ACC112 (cell line): ENCODE data around the gene IL1A.
"Not testable (repeated sequence)": the region's sequence is repeated elsewhere in the genome, so short reads cannot be mapped to it uniquely, and the experiment has no call there.

ENCODE experiments used
- H2AFZ ChIP-seq: fragments of 200-600 bp; sonication (generic); one replicate; pipeline ENCODE4 v1.6.0; 2017; ENCODE audit warnings: antibody characterized with exemption, low read length; ENCODE audit not compliant: unreplicated experiment
- H3K27ac ChIP-seq: fragments of 200-600 bp; sonication (generic); 2 replicates; pipeline ENCODE4 v1.5.1; 2014; ENCODE audit warnings: low read depth, mild to moderate bottlenecking, antibody characterized with exemption, low read length, moderate library complexity
- H3K27me3 ChIP-seq: fragments of 200-600 bp; sonication (generic); 2 replicates; pipeline ENCODE4 v1.6.1; 2014; ENCODE audit warnings: mild to moderate bottlenecking, antibody characterized with exemption, low read length, moderate library complexity, mixed read lengths; ENCODE audit not compliant: insufficient read depth
- H3K36me3 ChIP-seq: fragments of 200-600 bp; sonication (generic); 2 replicates; pipeline ENCODE4 v1.6.1; 2016; ENCODE audit warnings: mild to moderate bottlenecking, antibody characterized with exemption, low read length, moderate library complexity, mixed read lengths; ENCODE audit not compliant: insufficient read depth
- H3K4me1 ChIP-seq: fragments of 200-600 bp; sonication (generic); one replicate; pipeline ENCODE4 v1.6.1; 2016; ENCODE audit warnings: low read length, mixed read lengths; ENCODE audit not compliant: insufficient read depth, unreplicated experiment, control insufficient read depth
- H3K4me3 ChIP-seq: fragments of 200-600 bp; sonication (generic); 2 replicates; pipeline ENCODE4 v1.5.1; 2014; ENCODE audit warnings: mild to moderate bottlenecking, low read depth, low read length
- H3K79me2 ChIP-seq: fragments of 200-600 bp; sonication (generic); one replicate; pipeline ENCODE4 v1.6.0; 2016; ENCODE audit warnings: low read length; ENCODE audit not compliant: control insufficient read depth, unreplicated experiment, insufficient read depth

The IL1A gene

DNA sequence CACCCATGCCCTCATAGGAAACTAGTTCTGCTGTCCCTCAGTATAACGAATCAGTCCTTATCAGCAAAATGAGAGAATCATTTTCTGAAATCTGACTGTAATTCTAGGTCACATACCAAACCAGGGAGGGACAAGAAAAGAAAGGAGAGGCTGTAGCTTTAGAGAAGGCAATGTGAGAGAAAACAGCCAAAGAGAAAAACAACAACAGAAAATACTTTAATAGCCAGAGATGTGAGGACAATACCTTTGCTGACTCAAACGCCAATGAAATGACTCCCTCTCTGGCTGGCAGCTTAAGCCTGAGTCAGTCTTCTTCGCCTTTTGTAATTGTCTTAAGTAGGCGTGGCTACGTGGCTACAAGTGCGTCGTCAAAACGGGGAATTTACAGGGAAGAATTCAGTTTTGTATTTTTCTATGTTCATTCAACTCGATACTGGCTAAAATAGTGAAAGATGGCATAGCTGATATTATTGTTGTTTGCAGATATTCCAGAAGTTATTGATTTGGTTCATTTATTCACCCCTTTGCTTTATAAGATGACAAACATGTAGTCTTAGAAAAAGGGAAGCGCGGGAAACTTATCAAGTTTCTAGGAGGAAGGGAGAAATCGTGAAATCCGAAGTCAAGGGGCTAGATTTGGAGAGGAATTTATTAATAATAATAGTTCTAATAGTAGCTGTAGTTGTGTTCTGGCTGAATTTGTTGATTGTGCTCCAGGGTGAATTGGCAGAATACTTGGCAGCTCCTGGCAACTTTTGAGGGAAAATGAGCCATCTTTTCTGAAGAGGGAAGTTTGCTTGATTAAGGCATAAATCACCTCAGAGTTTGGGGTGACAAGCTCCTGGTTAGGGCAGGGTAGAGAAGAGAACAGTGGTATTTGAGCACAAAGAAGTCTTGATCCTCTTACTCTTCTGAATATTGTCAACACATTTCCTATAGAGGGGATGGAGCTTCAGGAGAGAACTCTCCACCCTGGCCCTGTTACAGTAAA is at the start of gene IL1A:
Gene IL1A, minus strand, starts transcription at position 295 of the 991 bp plus-strand sequence. CDS start 723 bp downstream, outside the sequence.
- Histone ChIP-seq H3K4me1 (no peaks in the 10 kb centered on the region), H3K27ac (peak within 1 kb of the TSS; percentile 22; the same call in 1 of the 2 replicates), H3K4me3 (peak within 1 kb of the TSS; percentile 57), H3K27me3 (no peaks in the 10 kb centered on the region), H3K36me3 (no peaks in the 10 kb centered on the region), H3K79me2 (no peaks in the 10 kb centered on the region), H2AFZ (peak within 1 kb of the TSS; percentile 27)

- Histone ChIP-seq H3K36me3 (peaks cover 11% of the 10 kb centered on the region; the same call in 1 of the 2 replicates), H3K27me3 (no peaks in the 10 kb centered on the region), H3K4me3 (peak overlapping the region; percentile 29), H3K27ac (no peak overlapping the region), H3K79me2 (peaks cover 4% of the 10 kb centered on the region), H2AFZ (no peak overlapping the region), H3K4me1 (peaks cover 37% of the 10 kb centered on the region)
These were observed 49.7 kb upstream of the IL1A start for GRCh38 chr2:112833976-112834375.

GRCh38 chr2:112833639-112833931 is 49.3 kb upstream of the IL1A start:
- H2AFZ ChIP-seq, H3K4me3 ChIP-seq, H3K79me2 ChIP-seq, H3K27me3 ChIP-seq, H3K27ac ChIP-seq: not testable (repeated sequence)
- Histone ChIP-seq H3K36me3 (peaks cover 11% of the 10 kb centered on the region; the same call in 1 of the 2 replicates), H3K4me1 (peaks cover 33% of the 10 kb centered on the region)

DNA sequence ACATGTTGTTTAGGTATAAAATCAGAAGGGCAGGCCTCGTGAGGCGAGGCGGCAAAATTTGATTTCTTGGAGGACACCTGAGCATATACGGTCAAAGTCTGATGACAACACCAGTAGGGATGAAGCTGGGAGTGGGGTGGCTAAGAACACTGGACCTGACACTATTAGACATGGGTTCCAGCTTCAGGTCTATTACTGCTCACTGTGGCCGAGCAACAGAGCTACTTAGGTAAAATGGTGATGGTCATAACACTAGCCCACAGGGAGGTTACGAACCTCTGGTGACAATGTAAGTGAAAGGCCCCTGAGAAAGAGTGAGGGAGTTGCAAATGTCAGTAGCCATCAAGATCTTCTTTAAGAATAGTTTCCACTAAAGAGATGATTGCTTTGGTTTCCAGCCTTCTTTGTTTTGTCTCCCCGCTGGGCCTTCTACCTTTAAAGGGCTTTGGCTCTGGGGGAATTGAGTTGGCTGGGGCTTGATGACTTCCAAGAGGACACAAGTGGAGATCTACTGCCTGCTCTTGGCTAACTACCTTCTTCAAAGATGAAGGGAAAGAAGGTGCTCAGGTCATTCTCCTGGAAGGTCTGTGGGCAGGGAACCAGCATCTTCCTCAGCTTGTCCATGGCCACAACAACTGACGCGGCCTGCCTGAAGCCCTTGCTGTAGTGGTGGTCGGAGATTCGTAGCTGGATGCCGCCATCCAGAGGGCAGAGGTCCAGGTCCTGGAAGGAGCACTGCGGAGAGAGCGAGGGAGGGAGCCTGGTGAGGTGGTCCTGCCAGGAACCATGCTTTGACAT is 48.7 kb upstream of the IL1A start:
- H3K4me1 ChIP-seq, result peaks cover 33% of the 10 kb centered on the region
- peaks cover 11% of the 10 kb centered on the region; the same call in 1 of the 2 replicates for H3K36me3 ChIP-seq
- H3K4me3 ChIP-seq, result no peak overlapping the region
- H3K79me2 ChIP-seq, result peaks cover 4% of the 10 kb centered on the region
- H3K27me3 ChIP-seq, result no peaks in the 10 kb centered on the region
- H3K27ac ChIP-seq, result no peak overlapping the region
- H2AFZ ChIP-seq, result no peak overlapping the region

DNA sequence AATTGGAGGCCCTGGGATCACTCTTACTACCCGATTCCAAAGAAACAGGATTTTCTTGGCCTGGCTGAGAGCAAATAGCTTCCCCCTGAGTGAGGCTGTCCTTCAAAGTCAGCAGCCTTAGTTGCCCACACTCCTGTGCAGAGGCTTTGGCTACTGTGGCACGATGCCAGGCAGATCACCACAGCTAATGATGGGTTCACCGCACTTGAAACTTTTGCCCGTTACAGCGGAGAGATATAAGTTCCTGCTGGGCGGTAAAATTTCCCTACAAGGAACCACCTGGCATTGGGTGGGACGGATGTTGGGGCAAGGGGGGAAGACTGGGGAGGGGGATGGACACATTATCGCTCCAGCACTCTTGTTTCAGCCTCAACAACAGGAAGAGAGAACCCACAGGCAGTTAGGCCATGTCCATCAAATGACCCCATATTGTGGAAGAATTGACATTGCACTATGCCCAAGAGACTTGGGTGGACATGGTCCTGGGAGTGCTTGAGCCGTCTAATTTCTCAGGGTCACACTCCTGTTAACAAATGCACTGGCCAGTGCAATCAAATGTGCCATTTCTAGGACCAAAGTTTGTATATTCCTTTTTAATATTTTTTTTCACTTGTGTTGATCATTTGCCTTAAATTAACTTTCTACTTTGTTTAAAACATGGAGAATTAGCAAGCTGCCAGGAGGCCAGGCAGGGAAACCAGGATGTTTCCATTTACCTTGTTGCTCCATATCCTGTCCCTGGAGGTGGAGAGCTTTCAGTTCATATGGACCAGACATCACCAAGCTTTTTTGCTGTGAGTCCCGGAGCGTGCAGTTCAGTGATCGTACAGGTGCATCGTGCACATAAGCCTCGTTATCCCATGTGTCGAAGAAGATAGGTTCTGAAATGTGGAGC is 47.9 kb upstream of the IL1A start:
- H3K4me1 ChIP-seq, result peaks cover 30% of the 10 kb centered on the region
- no peak overlapping the region for H3K27ac ChIP-seq

DNA sequence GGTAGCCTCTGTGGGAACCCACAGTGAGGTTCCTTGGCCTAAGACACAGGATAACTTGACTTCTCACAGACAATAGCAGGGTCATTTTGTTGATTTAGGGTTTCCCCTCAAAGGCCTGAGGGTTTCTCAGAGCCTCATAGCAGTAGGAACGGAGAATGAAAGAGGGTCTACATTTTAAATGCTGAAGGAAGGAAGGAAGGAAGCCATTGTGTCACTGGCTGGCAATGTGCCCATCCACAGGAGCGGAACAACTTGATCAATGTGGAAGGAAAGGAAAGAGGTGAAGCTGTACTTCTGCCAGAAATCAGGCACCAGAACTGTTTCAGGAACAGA is 47.2 kb upstream of the IL1A start:
- H3K4me1 ChIP-seq, result peaks cover 27% of the 10 kb centered on the region
- H3K4me3 ChIP-seq, result no peak overlapping the region
- H3K79me2 ChIP-seq, result peaks cover 4% of the 10 kb centered on the region
- H3K27ac ChIP-seq, result no peak overlapping the region
- peaks cover 11% of the 10 kb centered on the region; the same call in 1 of the 2 replicates for H3K36me3 ChIP-seq
- no peak overlapping the region for H2AFZ ChIP-seq
- H3K27me3 ChIP-seq, result no peaks in the 10 kb centered on the region

More for the DNA sequence above, 47.9 kb upstream of the IL1A start:
- H3K4me3 ChIP-seq, result no peak overlapping the region
- peaks cover 11% of the 10 kb centered on the region; the same call in 1 of the 2 replicates for H3K36me3 ChIP-seq
- peaks cover 4% of the 10 kb centered on the region for H3K79me2 ChIP-seq
- no peak overlapping the region for H2AFZ ChIP-seq
- no peaks in the 10 kb centered on the region for H3K27me3 ChIP-seq

DNA sequence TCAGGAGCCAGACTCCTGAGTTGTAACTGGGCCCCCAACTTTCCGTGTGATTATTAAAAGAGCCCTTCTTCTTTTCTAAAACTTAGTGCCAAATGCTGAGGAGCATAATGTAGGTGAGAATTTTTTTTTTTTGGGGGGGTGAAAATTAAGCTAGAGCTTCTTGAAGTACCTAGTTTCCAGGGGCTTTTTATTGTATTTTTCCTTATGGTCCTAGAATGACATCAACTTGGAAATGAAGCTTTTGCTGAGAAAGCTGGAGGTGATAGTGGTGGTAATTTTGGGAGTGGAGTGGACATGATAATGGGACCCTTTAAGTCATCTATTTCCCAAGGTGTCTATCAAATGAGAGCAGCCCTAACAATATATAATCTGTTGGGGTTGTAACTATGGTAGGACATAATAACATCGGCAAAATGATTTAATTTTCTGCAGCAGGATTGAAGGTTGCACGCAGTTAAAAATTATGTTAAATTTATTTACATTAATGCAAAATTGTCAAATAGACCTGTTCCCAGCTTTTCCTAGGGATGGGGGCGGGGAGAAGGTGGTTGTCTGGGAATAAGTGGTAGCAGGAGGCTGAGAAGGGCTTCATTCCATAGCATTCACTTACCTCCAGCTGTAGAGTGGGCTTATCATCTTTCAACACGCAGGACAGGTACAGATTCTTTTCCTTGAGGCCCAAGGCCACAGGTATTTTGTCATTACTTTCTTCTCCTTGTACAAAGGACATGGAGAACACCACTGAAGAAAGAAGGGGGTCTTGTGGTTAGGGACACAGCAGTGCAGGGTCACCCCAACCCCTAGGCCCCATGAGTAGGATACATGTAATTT is 46.6 kb upstream of the IL1A start:
- Histone ChIP-seq H3K4me3 (no peak overlapping the region), H3K79me2 (peaks cover 4% of the 10 kb centered on the region), H3K27me3 (no peaks in the 10 kb centered on the region), H3K27ac (no peak overlapping the region), H2AFZ (no peak overlapping the region), H3K4me1 (peaks cover 25% of the 10 kb centered on the region), H3K36me3 (peaks cover 11% of the 10 kb centered on the region; the same call in 1 of the 2 replicates)

DNA sequence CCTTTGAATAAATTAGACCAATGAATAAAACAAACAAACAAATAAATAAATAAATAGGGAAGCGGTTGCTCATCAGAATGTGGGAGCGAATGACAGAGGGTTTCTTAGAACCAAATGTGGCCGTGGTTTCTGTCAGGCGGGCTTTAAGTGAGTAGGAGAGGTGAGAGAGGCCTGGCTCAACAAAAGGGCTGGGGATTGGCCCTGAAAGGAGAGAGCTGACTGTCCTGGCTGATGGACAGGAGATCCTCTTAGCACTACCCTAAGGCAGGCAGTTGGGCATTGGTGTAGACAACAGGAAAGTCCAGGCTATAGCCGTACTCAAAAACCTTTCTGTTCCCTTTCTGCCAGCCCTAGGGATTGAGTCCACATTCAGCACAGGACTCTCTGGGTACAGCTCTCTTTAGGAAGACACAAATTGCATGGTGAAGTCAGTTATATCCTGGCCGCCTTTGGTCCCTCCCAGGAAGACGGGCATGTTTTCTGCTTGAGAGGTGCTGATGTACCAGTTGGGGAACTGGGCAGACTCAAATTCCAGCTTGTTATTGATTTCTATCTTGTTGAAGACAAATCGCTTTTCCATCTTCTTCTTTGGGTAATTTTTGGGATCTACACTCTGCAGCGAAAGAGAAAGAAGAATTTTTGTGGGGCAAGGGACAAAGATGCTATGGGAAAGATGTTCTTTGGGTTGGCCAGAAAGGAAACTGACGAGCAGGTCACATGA is 45.8 kb upstream of the IL1A start:
- no peaks in the 10 kb centered on the region for H3K79me2 ChIP-seq
- H3K4me3 ChIP-seq, result no peak overlapping the region
- peaks cover 24% of the 10 kb centered on the region for H3K4me1 ChIP-seq
- H2AFZ ChIP-seq, result no peak overlapping the region
- peaks cover 11% of the 10 kb centered on the region; the same call in 1 of the 2 replicates for H3K36me3 ChIP-seq
- no peaks in the 10 kb centered on the region for H3K27me3 ChIP-seq
- no peak overlapping the region for H3K27ac ChIP-seq
